ENCODE results near the gene SCGB3A2. TPM values are rescaled to one million over a fixed set of nuclear protein-coding genes. Genes with fewer than 3 reads are reported as not detected.

The SCGB3A2 gene, protein sequence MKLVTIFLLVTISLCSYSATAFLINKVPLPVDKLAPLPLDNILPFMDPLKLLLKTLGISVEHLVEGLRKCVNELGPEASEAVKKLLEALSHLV
- total RNA-seq (2022) (not detected in 2 replicates), Bru-seq, nascent RNA (not detected), BruChase-seq, experiment 1, labeled RNA remaining after a 6-hour chase (not detected), BruChase-seq, experiment 2, labeled RNA remaining after a 2-hour chase (not detected)
- long read RNA-seq = 0 reads

DNA sequence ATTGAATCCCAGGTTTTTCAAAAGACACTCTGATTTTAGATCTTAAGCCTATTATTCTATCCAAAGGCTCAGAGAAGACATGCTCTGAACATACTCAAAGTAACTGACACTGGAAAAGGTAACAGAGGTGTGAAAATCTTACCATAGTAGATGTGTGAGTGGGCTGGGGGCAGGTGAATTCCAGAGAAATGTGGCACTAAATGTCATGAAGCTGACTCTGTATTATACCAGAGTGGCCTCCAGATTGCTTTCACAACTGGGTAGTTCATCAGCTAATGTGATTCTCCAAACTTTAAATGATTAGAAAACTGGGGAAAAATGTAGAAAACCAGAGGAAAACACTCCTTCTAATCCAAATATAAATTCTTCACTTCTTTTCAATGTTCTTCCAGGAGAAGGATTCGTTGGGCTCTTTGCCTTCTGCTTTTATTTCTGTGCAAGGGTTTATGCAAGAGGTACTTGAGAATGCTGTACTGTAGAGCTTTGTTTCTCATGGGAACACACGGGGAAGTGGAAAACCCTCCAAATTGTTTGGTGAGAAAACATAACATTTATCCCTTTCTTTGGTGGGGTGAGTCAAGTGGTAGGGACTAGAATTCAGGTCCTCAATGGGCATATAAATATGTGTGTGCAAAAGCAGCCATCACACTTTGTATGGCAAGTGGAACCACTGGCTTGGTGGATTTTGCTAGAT is at the start of gene SCGB3A2:
SCGB3A2 (plus strand) TSS at position 646 of the 694 bp plus-strand sequence. CDS start 93 bp downstream, outside the sequence.
- H3K4me1 Mint-ChIP-seq (ENCODE audit: low read depth, unreplicated experiment) = peaks cover 26% of the 10 kb centered on the region
- no peaks in the 10 kb centered on the region for H3K36me3 Mint-ChIP-seq (ENCODE audit: insufficient read depth, unreplicated experiment)
- H3K27ac Mint-ChIP-seq (ENCODE audit: unreplicated experiment) = no peak within 1 kb of the TSS
- no peak within 1 kb of the TSS for H3K4me3 Mint-ChIP-seq (ENCODE audit: low read depth, unreplicated experiment)
- TF ChIP-seq CTCF (IDR thresholded peaks at IDR 0.05; ENCODE audit: unreplicated experiment) = no peak
- intact Hi-C loops (cut with micrococcal nuclease; ENCODE audit: unreplicated experiment) = no loop called here
- H3K27me3 Mint-ChIP-seq (ENCODE audit: unreplicated experiment) = no peaks in the 10 kb centered on the region
- DNase-seq = no peak
- BruUV-seq (replicated peaks) = no TSS peak
- CTCF ChIA-PET = no interaction called here
- H3K9me3 Mint-ChIP-seq (ENCODE audit: low read depth, unreplicated experiment) = peaks cover 3% of the 10 kb centered on the region

DNA sequence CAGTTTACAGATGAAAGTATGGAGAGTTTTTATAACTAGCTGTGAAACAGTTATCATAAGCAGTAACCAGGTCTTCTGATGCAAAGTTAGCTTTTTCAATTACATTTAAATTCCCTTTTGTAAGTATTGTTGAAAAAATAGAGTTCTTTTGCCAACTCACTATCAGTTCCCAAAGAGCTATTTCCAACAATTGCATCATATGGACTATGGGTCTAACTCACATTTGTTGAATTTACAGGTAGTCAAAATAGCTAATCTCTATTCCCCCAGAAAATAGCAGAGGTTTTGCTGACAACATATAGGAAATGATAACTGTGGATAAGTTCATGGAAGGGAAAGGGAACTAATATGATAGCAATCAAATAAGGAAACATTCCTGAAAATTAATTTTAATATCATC is 48.5 kb upstream of the SCGB3A2 start:
- no peaks in the 10 kb centered on the region for H3K9me3 Mint-ChIP-seq (ENCODE audit: low read depth, unreplicated experiment)
- H3K27ac Mint-ChIP-seq (ENCODE audit: unreplicated experiment) = peak overlapping the region; percentile 84
- H3K27me3 Mint-ChIP-seq (ENCODE audit: unreplicated experiment) = no peaks in the 10 kb centered on the region
- H3K4me1 Mint-ChIP-seq (ENCODE audit: low read depth, unreplicated experiment) = peaks cover 42% of the 10 kb centered on the region
- CTCF ChIA-PET = no interaction called here
- intact Hi-C loops (cut with micrococcal nuclease; ENCODE audit: unreplicated experiment) = no loop called here
- no TSS peak for BruUV-seq (replicated peaks)
- peak overlapping the region; percentile 58 for H3K4me3 Mint-ChIP-seq (ENCODE audit: low read depth, unreplicated experiment)
- DNase-seq = no peak
- peaks cover 18% of the 10 kb centered on the region for H3K36me3 Mint-ChIP-seq (ENCODE audit: insufficient read depth, unreplicated experiment)
- TF ChIP-seq CTCF (IDR thresholded peaks at IDR 0.05; ENCODE audit: unreplicated experiment) = no peak

DNA sequence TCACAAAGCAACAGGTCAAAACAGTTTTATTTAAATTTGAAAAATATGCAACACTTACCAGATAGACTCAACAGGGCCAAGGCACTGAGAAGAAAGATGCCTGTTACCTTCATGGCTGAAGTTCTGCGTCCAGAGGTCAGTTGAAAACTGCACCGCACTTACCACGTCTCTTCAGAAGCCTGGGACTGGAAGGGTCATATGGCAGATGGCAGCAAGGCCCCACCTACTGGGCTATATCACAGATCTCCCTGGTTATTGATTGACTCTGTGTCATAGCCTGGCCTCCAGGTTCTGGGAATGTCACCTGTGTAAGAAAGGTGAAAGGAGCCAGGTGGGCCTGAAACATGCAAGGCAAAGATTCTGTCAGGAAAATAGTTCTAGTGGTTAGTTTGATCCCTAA is 47.0 kb upstream of the SCGB3A2 start, which contains the start of gene SPINK1:
SPINK1 (minus strand) TSS at position 207 of the 400 bp plus-strand sequence; CDS start at position 113, 94 bp downstream.
- Mint-ChIP-seq H3K27ac (ENCODE audit: unreplicated experiment) (peak within 1 kb of the TSS; percentile 84), H3K4me3 (ENCODE audit: low read depth, unreplicated experiment) (peak within 1 kb of the TSS; percentile 58), H3K9me3 (ENCODE audit: low read depth, unreplicated experiment) (no peaks in the 10 kb centered on the region), H3K36me3 (ENCODE audit: insufficient read depth, unreplicated experiment) (peaks cover 25% of the 10 kb centered on the region), H3K4me1 (ENCODE audit: low read depth, unreplicated experiment) (peaks cover 53% of the 10 kb centered on the region), H3K27me3 (ENCODE audit: unreplicated experiment) (no peaks in the 10 kb centered on the region)
- peak; percentile 27 for DNase-seq
- CTCF ChIA-PET = no interaction called here
- intact Hi-C loops (cut with micrococcal nuclease; ENCODE audit: unreplicated experiment) = no loop called here
- BruUV-seq (replicated peaks) = no TSS peak
- TF ChIP-seq CTCF (IDR thresholded peaks at IDR 0.05; ENCODE audit: unreplicated experiment) = no peak

GRCh38 chr5:147832541-147832940 is 46.0 kb upstream of the SCGB3A2 start:
- Mint-ChIP-seq H3K4me1 (ENCODE audit: low read depth, unreplicated experiment) (peaks cover 64% of the 10 kb centered on the region), H3K36me3 (ENCODE audit: insufficient read depth, unreplicated experiment) (peaks cover 32% of the 10 kb centered on the region), H3K9me3 (ENCODE audit: low read depth, unreplicated experiment) (no peaks in the 10 kb centered on the region), H3K4me3 (ENCODE audit: low read depth, unreplicated experiment) (no peak overlapping the region), H3K27ac (ENCODE audit: unreplicated experiment) (no peak overlapping the region), H3K27me3 (ENCODE audit: unreplicated experiment) (no peaks in the 10 kb centered on the region)
- no TSS peak for BruUV-seq (replicated peaks)
- no peak for DNase-seq
- intact Hi-C loops (cut with micrococcal nuclease; ENCODE audit: unreplicated experiment) = no loop called here
- CTCF ChIA-PET = no interaction called here
- no peak for TF ChIP-seq CTCF (IDR thresholded peaks at IDR 0.05; ENCODE audit: unreplicated experiment)

Data from Calu3 (cell line).